ENCODE results near the gene PDCD2L. TPM values are rescaled to one million over a fixed set of nuclear protein-coding genes. Genes with fewer than 3 reads are reported as not detected.

The PDCD2L gene
- polyA plus RNA-seq, 1 of the 3 experiments (the other 2 are of a cell fraction): 20.8 TPM

GRCh38 chr19:34403784-34404108, 453 bp upstream of the PDCD2L start:
- CTCF ChIA-PET: interaction anchor here (0.7 kb wide), 1 partner anchor 26 kb away, joined by 3 read pairs; no protein-coding TSS in a partner anchor
- H3K27ac ChIP-seq (ENCODE audit: low read depth in 2 of 2, low read length in 1 of 2): peak overlapping the region; percentile 23 to 26; a peak in 2 of 4 replicates
- POLR2A ChIA-PET: no interaction called here

More at GRCh38 chr19:34403784-34404108, 453 bp upstream of the PDCD2L start:
- no peaks in the 10 kb centered on the region for H4K20me1 ChIP-seq (ENCODE audit: insufficient read depth)
- peaks cover 15% of the 10 kb centered on the region; the same call in 1 of the 2 replicates for H3K79me2 ChIP-seq (ENCODE audit: insufficient read depth)
- peak overlapping the region; percentile 69 for H3K9ac ChIP-seq
- 17% methylated on average over 6 of the region's 6 CpGs for WGBS (ENCODE audit: low lambda C conversion rate)
- peaks cover 4 to 15% of the 10 kb centered on the region in 2 experiments for H3K36me3 ChIP-seq (replicated peaks in 1 of 2; ENCODE audit: control insufficient read depth in 1 of 2, insufficient read depth in 2 of 2, low read length in 1 of 2)
- peak overlapping the region; percentile 89 for H3K4me2 ChIP-seq
- no peaks in the 10 kb centered on the region for H3K27me3 ChIP-seq (ENCODE audit: insufficient read depth)
- H3K9me2 ChIP-seq: no peaks in the 10 kb centered on the region
- H3F3A ChIP-seq (replicated peaks; ENCODE audit: insufficient read depth): peaks cover 15% of the 10 kb centered on the region
- H3K4me3 ChIP-seq (ENCODE audit: low read depth in 2 of 2, low read length in 1 of 2): peak overlapping the region; percentile 76 to 81
- DNase-seq: no peak
- no peak for TF ChIP-seq RXRA (IDR thresholded peaks at IDR 0.05; ENCODE audit: borderline replicate concordance, low read depth)
- no peak for TF ChIP-seq MAX (IDR thresholded peaks at IDR 0.05; ENCODE audit: low read depth)
- TF ChIP-seq USF2 (IDR thresholded peaks at IDR 0.05; ENCODE audit: borderline replicate concordance, low read depth, low read length): no peak
- TF ChIP-seq SIN3A (IDR thresholded peaks at IDR 0.05; ENCODE audit: borderline replicate concordance, low read depth, low read length): no peak
- TF ChIP-seq ZBTB33 (IDR thresholded peaks at IDR 0.05; ENCODE audit: borderline replicate concordance, low read depth): no peak
- TF ChIP-seq TAF1 (IDR thresholded peaks at IDR 0.05; ENCODE audit: borderline replicate concordance, low read depth, low read length): no peak
- TF ChIP-seq REST (IDR thresholded peaks at IDR 0.05; ENCODE audit: low read depth, low read length): no peak
- no peak for TF ChIP-seq RFX5 (IDR thresholded peaks at IDR 0.05; ENCODE audit: low read length)
- TF ChIP-seq CTCF (IDR thresholded peaks at IDR 0.05): no peak
- no peak for TF ChIP-seq PBX3 (IDR thresholded peaks at IDR 0.05)
- no peak for TF ChIP-seq JUND (IDR thresholded peaks at IDR 0.05)
- TF ChIP-seq CHD2 (IDR thresholded peaks at IDR 0.05; ENCODE audit: low read length, partially characterized antibody): no peak
- no peak for TF ChIP-seq TEAD4 (IDR thresholded peaks at IDR 0.05; ENCODE audit: borderline replicate concordance, insufficient read depth)
- H3K4me1 ChIP-seq (ENCODE audit: control insufficient read depth in 1 of 2, insufficient read depth in 2 of 2, low read depth in 1 of 2, low read length in 1 of 2): no peaks in the 10 kb centered on the region
- peak overlapping the region; percentile 90 for H2AFZ ChIP-seq (ENCODE audit: low read depth)
- no peaks in the 10 kb centered on the region for H3K9me3 ChIP-seq

Measured in SK-N-SH (cell line).